ENCODE results near the gene ASTN1. TPM values are rescaled to one million over a fixed set of nuclear protein-coding genes. Genes with fewer than 3 reads are reported as not detected.

ASTN1 gene
- total and polyA plus RNA-seq, 2 of the 4 experiments (the other 2 are of a cell fraction): under 0.01 to 0.07 TPM

GRCh38 chr1:176839216-176839615 lies 325.3 kb downstream of the ASTN1 start:
- no peak for DNase-seq
- BruUV-seq (replicated peaks): no TSS peak
- H3K14ac ChIP-seq (replicated peaks; ENCODE audit: low read depth, low read length): no peak overlapping the region
- H2BK20ac ChIP-seq (ENCODE audit: low read depth, low read length): no peak overlapping the region
- H3K36me3 ChIP-seq (ENCODE audit: control insufficient read depth, insufficient read depth, low read length): no peaks in the 10 kb centered on the region
- H3K4me1 ChIP-seq (ENCODE audit: control insufficient read depth, insufficient read depth, low read length): no peaks in the 10 kb centered on the region
- no peak overlapping the region for H4K8ac ChIP-seq (ENCODE audit: low read depth in 2 of 2, low read length in 2 of 2)
- H3K79me1 ChIP-seq (ENCODE audit: low read depth in 1 of 2, low read length in 2 of 2): no peaks in the 10 kb centered on the region
- H4K5ac ChIP-seq (ENCODE audit: low read depth, low read length): no peak overlapping the region
- no peak overlapping the region for H2AFZ ChIP-seq (replicated peaks; ENCODE audit: low read length, poor library complexity)
- no peaks in the 10 kb centered on the region for H3K27me3 ChIP-seq (ENCODE audit: control insufficient read depth, insufficient read depth, low read length)
- no peak for ATAC-seq (ENCODE audit: low read depth)
- H3K56ac ChIP-seq (ENCODE audit: extremely low read depth, insufficient read depth, low read length): no peak overlapping the region
- in situ Hi-C loops (cut with MboI; ENCODE audit: low sequenced_read_pairs): no loop called here
- POLR2A ChIA-PET (ENCODE audit: unreplicated experiment): no interaction called here
- intact Hi-C loops (cut with micrococcal nuclease): no loop called here
- WGBS, 2 experiments (ENCODE audit: extremely low coverage in 2 of 2, insufficient read length in 1 of 2): 80% methylated on average over 2 of the region's 4 CpGs; no CpG with 5 or more reads in 1 of the 2 experiments
- no peaks in the 10 kb centered on the region for H4K20me1 ChIP-seq (ENCODE audit: insufficient read depth, low read length)
- no peak overlapping the region for H2AK9ac ChIP-seq (replicated peaks; ENCODE audit: low read depth, low read length, poor library complexity)
- no peak overlapping the region for H2BK5ac ChIP-seq (ENCODE audit: low read depth, low read length, poor library complexity, severe bottlenecking)
- H3K27ac ChIP-seq (ENCODE audit: insufficient read depth, low read length): no peak overlapping the region
- H3K4ac ChIP-seq (ENCODE audit: low read depth, low read length): no peak overlapping the region
- H2AK5ac ChIP-seq (ENCODE audit: low read depth, low read length): no peak overlapping the region
- no peak overlapping the region for H3K9ac ChIP-seq (ENCODE audit: low read depth, low read length)
- H3K4me2 ChIP-seq (ENCODE audit: low read depth, low read length): no peak overlapping the region
- no peak overlapping the region for H4K91ac ChIP-seq (ENCODE audit: insufficient read depth, low read depth, low read length)
- H3K9me3 ChIP-seq (ENCODE audit: control insufficient read depth, insufficient read depth, low read length): no peaks in the 10 kb centered on the region
- H3K18ac ChIP-seq (ENCODE audit: low read depth, low read length): no peak overlapping the region
- dilution Hi-C loops (cut with HindIII; ENCODE audit: low sequenced_read_pairs, unreplicated experiment): no loop called here
- CTCF ChIA-PET: no interaction called here
- no peak overlapping the region for H2BK15ac ChIP-seq (ENCODE audit: low read depth, low read length)
- no peak for TF ChIP-seq RFX5 (IDR thresholded peaks at IDR 0.05; ENCODE audit: low read depth, low read length)
- no peak for TF ChIP-seq USF2 (IDR thresholded peaks at IDR 0.05; ENCODE audit: low read depth, low read length)
- TF ChIP-seq FOS (IDR thresholded peaks at IDR 0.05; ENCODE audit: low read depth, low read length): no peak
- TF ChIP-seq RAD21 (IDR thresholded peaks at IDR 0.05; ENCODE audit: low read length): no peak
- no peak for TF ChIP-seq MAFK (IDR thresholded peaks at IDR 0.05; ENCODE audit: low read depth, low read length)
- TF ChIP-seq SMC3 (IDR thresholded peaks at IDR 0.05; ENCODE audit: low read depth, low read length): no peak
- no peak for TF ChIP-seq RCOR1 (IDR thresholded peaks at IDR 0.05; ENCODE audit: insufficient replicate concordance, low read length)
- TF ChIP-seq MXI1 (IDR thresholded peaks at IDR 0.05; ENCODE audit: borderline replicate concordance, low read depth, low read length): no peak
- no peak overlapping the region for H3K4me3 ChIP-seq (ENCODE audit: insufficient read depth, low read depth, low read length)
- no peak overlapping the region for H2BK120ac ChIP-seq (ENCODE audit: low read depth, low read length)
- H3K23ac ChIP-seq (ENCODE audit: low read depth, low read length): no peak overlapping the region
- H3K9me1 ChIP-seq (ENCODE audit: insufficient read depth, low read length): no peaks in the 10 kb centered on the region

Measured in IMR-90 (cell line).